Body of pancreas (tissue), 4 donors: ENCODE measurements around the gene BBX.

Experiments
- POLR2A ChIP-seq, 3 donors: fragments of 450-650 bp; IDR thresholded peaks; one replicate each; pipeline ENCODE4 v1.6.1; 2016; ENCODE audit warnings: antibody characterized with exemption in 3 of 3, mild to moderate bottlenecking in 2 of 3
- TF ChIP-seq, protein P1 (sequence below), 7 experiments: fragments of 450-650 bp in 4 of 7; fragments of 200-600 bp in 3 of 7; sonication (generic) in 3 of 7; IDR thresholded peaks; one replicate each; pipeline ENCODE4 v1.5.1; 2016 to 2019; ENCODE audit warnings: antibody characterized with exemption in 7 of 7

DNA sequence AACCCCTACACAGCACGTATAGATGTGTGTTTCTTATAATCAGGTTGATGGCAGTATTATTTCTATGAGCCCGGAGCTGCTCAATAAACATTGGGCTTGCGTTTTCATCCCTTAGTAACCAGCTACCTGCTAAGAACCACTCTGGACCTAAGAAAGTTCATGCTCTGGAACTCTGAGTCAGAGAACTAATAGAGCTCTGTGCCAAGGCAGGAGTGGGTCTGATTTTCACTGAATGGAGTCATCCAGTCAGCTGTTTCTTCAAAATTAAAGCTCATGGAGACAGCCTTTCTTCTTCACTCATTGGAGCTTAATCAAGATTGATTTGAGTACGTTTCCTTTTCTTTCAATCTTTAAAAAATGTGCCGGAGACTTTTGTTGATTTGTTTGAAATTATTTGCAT, 145.7 kb downstream of the BBX start:
- TF ChIP-seq POLR2A (IDR thresholded peaks at IDR 0.05), result no peak
- TF ChIP-seq, protein P1, sequence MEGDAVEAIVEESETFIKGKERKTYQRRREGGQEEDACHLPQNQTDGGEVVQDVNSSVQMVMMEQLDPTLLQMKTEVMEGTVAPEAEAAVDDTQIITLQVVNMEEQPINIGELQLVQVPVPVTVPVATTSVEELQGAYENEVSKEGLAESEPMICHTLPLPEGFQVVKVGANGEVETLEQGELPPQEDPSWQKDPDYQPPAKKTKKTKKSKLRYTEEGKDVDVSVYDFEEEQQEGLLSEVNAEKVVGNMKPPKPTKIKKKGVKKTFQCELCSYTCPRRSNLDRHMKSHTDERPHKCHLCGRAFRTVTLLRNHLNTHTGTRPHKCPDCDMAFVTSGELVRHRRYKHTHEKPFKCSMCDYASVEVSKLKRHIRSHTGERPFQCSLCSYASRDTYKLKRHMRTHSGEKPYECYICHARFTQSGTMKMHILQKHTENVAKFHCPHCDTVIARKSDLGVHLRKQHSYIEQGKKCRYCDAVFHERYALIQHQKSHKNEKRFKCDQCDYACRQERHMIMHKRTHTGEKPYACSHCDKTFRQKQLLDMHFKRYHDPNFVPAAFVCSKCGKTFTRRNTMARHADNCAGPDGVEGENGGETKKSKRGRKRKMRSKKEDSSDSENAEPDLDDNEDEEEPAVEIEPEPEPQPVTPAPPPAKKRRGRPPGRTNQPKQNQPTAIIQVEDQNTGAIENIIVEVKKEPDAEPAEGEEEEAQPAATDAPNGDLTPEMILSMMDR (IDR thresholded peaks at IDR 0.05), result no peak
